ENCODE measurements around the gene LMBRD1.
"Not testable (repeated sequence)": the region's sequence is repeated elsewhere in the genome, so short reads cannot be mapped to it uniquely, and the experiment has no call there.

Gene LMBRD1

GRCh38 chr6:69796642-69797390 lies at the start of gene LMBRD1:
Gene LMBRD1 (minus strand): TSS chr6:69797010. CDS start chr6:69796881, 129 bp downstream.
- DNase-seq (ENCODE audit: low spot score), result peak; percentile 94

- DNase-seq (ENCODE audit: low spot score), result no peak
Measured at GRCh38 chr6:69846312-69846711, 49.5 kb upstream of the LMBRD1 start.

- DNase-seq (ENCODE audit: low spot score), result no peak
Measured at GRCh38 chr6:69843189-69843588, 46.4 kb upstream of the LMBRD1 start.

- no peak for DNase-seq (ENCODE audit: low spot score)
Measured at GRCh38 chr6:69841862-69842261, 45.1 kb upstream of the LMBRD1 start.

- peak; percentile 10 for DNase-seq (ENCODE audit: low spot score)
Measured at GRCh38 chr6:69835414-69836179, 38.8 kb upstream of the LMBRD1 start.

- no peak for DNase-seq (ENCODE audit: low spot score)
Measured at GRCh38 chr6:69832558-69832957, 35.7 kb upstream of the LMBRD1 start.

GRCh38 chr6:69827276-69827893 lies 30.6 kb upstream of the LMBRD1 start:
- DNase-seq (ENCODE audit: low spot score), result no peak

- DNase-seq (ENCODE audit: low spot score), result no peak
Measured at GRCh38 chr6:69825904-69826303, 29.1 kb upstream of the LMBRD1 start.

- not testable (repeated sequence) for DNase-seq (ENCODE audit: low spot score)
Measured at GRCh38 chr6:69824355-69824754, 27.5 kb upstream of the LMBRD1 start.

GRCh38 chr6:69820438-69820837 lies 23.6 kb upstream of the LMBRD1 start:
- DNase-seq (ENCODE audit: low spot score), result no peak

- DNase-seq (ENCODE audit: low spot score), result no peak
Measured at GRCh38 chr6:69820018-69820417, 23.2 kb upstream of the LMBRD1 start.

GRCh38 chr6:69819138-69819537 lies 22.3 kb upstream of the LMBRD1 start:
- no peak for DNase-seq (ENCODE audit: low spot score)

GRCh38 chr6:69818223-69818930 lies 21.6 kb upstream of the LMBRD1 start:
- no peak for DNase-seq (ENCODE audit: low spot score)

- no peak for DNase-seq (ENCODE audit: low spot score)
Measured at GRCh38 chr6:69817358-69817757, 20.5 kb upstream of the LMBRD1 start.

- no peak for DNase-seq (ENCODE audit: low spot score)
Measured at GRCh38 chr6:69816569-69816968, 19.8 kb upstream of the LMBRD1 start.

GRCh38 chr6:69816026-69816425 lies 19.2 kb upstream of the LMBRD1 start:
- DNase-seq (ENCODE audit: low spot score), result no peak

- DNase-seq (ENCODE audit: low spot score), result no peak
Measured at GRCh38 chr6:69813508-69813907, 16.7 kb upstream of the LMBRD1 start.

- DNase-seq (ENCODE audit: low spot score), result no peak
Measured at GRCh38 chr6:69812746-69813427, 16.1 kb upstream of the LMBRD1 start.

GRCh38 chr6:69802995-69803394 lies 6.2 kb upstream of the LMBRD1 start:
- DNase-seq (ENCODE audit: low spot score), result no peak

- DNase-seq (ENCODE audit: low spot score), result no peak
Measured at GRCh38 chr6:69801711-69802110, 4.9 kb upstream of the LMBRD1 start.

- no peak for DNase-seq (ENCODE audit: low spot score)
Measured at GRCh38 chr6:69801225-69801624, 4.4 kb upstream of the LMBRD1 start.

- not testable (repeated sequence) for DNase-seq (ENCODE audit: low spot score)
Measured at GRCh38 chr6:69798796-69799195, 2.0 kb upstream of the LMBRD1 start.
